ENCODE results near the gene NAPSA.

Gene NAPSA

GRCh38 chr19:50313812-50314536, 51.5 kb downstream of the NAPSA start:
- DNase-seq = no peak

DNA sequence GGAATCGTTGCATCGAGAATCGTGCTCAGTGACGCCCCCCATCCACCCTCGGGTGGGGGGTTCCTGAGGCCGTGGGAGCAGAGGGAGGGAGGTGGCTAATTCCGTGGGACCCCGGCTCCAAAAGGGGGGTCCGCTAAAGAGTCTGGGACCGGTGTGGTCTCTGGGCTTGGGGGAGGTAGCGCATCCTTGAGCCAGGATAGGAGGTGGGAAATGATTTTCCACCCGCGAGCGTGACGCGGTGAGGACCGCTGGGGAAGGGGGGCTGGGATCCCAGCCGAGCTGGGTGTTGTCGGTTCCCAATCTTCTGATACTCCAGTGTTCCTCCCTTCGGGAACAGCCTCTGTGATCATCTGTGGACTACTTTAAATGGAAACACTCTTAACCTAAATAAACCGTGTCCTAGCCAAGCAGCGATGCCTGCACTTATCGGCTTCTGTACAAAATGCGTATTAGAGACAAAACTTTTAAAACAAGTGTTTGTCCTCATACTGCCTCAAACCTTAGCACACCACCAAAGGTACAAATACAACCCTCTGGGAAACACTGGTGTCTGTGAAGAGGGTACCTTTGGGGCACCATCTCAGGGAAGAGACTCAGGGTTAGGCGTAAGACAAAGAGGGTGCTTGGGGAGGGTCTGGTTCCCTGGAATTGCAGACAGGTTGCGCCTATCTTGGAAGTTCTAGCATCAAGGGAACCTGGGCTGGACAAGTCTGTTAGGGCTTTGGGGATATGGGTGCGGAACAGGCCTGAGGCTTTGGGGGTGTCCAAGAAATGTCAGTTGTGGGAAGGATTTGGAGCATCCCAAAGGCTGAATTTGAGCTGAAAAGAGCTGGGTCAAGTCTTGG, 52.2 kb downstream of the NAPSA start:
- DNase-seq = no peak

DNA sequence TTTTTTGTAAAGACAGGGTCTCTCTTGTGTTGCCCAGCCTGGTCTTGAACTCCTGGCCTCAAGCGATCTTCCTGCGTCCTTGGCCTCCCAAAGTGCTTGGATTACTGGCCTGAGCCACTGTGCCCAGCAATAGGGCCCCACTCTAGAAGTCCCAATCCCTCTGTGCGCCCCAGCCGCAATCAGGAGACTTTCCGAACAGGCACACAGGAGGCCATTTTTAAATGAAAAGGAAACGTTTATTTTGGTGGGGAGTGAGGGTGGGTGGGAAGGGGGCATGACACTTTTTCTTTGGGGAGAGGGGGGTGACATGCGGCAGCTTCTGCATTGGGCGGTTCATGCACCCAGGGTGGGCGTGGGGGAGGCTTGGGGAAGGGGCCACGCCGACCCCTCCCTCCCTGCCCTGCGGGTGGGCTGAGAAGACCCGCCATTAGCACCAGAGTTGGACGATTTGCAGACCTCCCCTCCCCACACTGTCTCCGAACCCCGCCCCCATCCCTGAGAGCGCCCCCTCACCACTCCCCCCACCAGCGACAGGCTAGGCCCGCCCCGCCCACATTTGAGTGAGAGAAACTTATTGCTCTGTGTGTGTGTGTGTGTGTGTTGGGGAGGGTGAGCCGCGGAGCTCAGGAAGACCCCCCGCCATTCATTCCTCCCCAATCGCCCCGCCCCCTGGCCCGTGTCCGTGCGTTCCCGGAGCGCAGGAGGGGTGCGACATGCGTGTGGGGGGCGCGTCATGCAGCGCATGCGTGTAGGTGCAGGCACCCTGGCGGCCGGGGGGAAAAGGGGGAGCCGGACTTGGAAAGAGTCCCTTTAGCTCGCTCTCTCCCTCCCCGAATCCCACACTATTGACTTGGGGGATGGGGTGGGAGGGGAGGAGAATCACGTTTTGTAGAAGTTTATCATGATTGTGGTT, 53.5 kb downstream of the NAPSA start:
- DNase-seq = no peak

GRCh38 chr19:50310759-50311465, 54.5 kb downstream of the NAPSA start:
- DNase-seq = no peak

GRCh38 chr19:50309396-50310125, 55.9 kb downstream of the NAPSA start:
- no peak for DNase-seq

DNA sequence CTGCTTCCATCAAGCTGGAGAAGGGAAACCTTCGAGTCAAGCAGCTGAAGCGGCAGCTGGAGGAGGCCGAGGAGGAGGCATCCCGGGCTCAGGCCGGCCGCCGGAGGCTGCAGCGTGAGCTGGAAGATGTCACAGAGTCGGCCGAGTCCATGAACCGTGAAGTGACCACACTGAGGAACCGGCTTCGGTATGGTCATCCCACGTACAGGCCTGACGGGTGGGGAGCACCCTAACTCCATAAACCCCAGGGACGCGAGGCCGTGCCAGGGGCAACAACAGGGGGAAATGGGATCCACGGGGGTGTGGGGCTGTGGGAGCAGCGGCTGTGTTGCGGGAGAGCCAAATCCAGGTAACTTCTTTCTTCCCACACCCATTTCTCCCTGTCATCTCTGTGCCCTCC, 56.4 kb downstream of the NAPSA start:
- DNase-seq = no peak
